Astrocyte (in vitro differentiated cells and primary cell): Measurements from ENCODE around the gene HPSE.

Experiments
- EZH2 ChIP-seq: IDR thresholded peaks from 2 replicates; pipeline ENCODE4 v1.6.1; 2012; ENCODE audit warnings: mild to moderate bottlenecking, low read length, inconsistent platforms; ENCODE audit not compliant: insufficient read depth
- TF ChIP-seq, protein P1 (sequence below): IDR thresholded peaks from 2 replicates; pipeline ENCODE4 v1.5.1; 2011; ENCODE audit warnings: low read depth, mild to moderate bottlenecking, inconsistent platforms, low read length, moderate library complexity; ENCODE audit not compliant: insufficient read depth

DNA sequence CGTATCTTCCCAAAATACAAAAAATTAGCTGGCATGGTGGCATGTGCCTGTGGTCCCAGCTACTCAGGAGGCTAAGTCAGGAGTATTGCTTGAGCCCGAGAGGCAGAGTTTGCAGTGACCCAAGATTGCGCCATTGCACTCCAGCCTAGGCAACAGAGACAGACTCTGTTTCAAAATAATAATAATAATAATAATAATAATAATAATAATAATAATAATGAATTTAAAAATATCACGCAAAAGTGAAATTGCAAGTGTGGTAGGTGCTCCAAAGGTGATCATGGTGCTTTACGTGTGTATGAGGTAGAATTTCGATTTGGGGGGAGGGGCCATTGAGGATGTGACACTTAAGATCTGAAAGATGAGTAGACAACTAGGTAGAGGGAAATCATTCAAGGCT is 4.9 kb upstream of the HPSE start:
- TF ChIP-seq, protein P1, sequence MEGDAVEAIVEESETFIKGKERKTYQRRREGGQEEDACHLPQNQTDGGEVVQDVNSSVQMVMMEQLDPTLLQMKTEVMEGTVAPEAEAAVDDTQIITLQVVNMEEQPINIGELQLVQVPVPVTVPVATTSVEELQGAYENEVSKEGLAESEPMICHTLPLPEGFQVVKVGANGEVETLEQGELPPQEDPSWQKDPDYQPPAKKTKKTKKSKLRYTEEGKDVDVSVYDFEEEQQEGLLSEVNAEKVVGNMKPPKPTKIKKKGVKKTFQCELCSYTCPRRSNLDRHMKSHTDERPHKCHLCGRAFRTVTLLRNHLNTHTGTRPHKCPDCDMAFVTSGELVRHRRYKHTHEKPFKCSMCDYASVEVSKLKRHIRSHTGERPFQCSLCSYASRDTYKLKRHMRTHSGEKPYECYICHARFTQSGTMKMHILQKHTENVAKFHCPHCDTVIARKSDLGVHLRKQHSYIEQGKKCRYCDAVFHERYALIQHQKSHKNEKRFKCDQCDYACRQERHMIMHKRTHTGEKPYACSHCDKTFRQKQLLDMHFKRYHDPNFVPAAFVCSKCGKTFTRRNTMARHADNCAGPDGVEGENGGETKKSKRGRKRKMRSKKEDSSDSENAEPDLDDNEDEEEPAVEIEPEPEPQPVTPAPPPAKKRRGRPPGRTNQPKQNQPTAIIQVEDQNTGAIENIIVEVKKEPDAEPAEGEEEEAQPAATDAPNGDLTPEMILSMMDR: no peak
- TF ChIP-seq EZH2: no peak
